AG04449 (cell line): ENCODE results near the gene ARHGAP21.
"Not testable (repeated sequence)": the region's sequence is repeated elsewhere in the genome, so short reads cannot be mapped to it uniquely, and the experiment has no call there.

Source experiments
- CTCF ChIA-PET: fragments of 350-600 bp; formaldehyde crosslinking; extraction: SDS; loops from one replicate; lab custom pipeline; 2021; ENCODE audit warnings: antibody characterized with exemption; lab: Yijun Ruan, JAX
- POLR2A ChIA-PET: fragments of 400-600, 350-600 bp; formaldehyde crosslinking; extraction: SDS; loops from one replicate; lab custom pipeline; 2020; ENCODE audit warnings: antibody characterized with exemption, inconsistent platforms; lab: Yijun Ruan, JAX
- DNase-seq: peaks from one replicate; pipeline ENCODE4 v3.0.0-alpha.2; 2010; ENCODE audit warnings: low read depth, low spot score
- H3K4me3 ChIP-seq: 2 replicates; pipeline ENCODE4 v1.5.1; 2011; ENCODE audit warnings: low read depth, mild to moderate bottlenecking, control low read depth, low read length
- CTCF ChIP-seq: IDR thresholded peaks from one replicate; pipeline ENCODE4 v1.5.1; 2011; ENCODE audit warnings: mild to moderate bottlenecking, moderate library complexity, low read length, control low read depth, inconsistent platforms; ENCODE audit not compliant: insufficient read depth; ENCODE audit errors: missing control alignments

Gene ARHGAP21

DNA sequence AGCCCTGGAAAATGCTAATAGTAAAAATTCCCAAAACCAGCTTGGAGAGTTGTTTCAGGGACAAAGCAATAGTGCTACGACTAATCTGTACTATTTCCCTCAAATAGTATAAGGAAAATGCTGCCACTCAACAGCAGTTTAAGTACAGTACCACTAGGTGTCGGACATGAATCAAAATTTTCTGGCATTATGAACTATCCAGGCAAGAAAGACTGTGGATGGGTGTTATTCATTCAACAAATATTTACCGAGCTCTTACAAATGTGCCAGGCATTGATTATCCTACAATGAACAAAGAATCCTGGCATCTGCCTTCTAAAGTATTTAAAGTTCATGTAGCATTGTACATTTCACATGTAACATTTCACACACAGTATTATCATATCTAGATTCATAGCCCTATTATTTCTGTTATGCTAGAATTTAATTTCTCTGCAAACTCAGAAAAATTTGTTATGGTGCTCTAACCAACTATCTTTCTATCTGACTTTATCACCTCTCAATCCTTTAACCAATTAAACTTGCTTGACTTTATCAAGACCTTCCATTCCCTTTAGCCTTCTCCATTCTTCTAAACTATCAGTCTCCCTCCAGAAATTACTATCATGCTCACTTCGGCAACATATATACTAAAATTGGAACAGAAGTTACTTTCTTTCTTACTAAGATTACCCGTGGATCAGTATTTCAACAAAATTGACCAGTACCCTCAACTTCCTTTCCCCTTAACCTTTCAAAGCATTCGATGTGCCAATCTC, 80.6 kb downstream of the ARHGAP21 start:
- peak; percentile 59 for DNase-seq
- CTCF ChIA-PET: interaction anchor here (0.9 to 5.4 kb wide), 19 partner anchors 9 to 583 kb away, joined by 3 to 28 read pairs (median 5); partner anchors contain the start of gene PRTFDC1
- POLR2A ChIA-PET: no interaction called here
- peak; percentile 68 for TF ChIP-seq CTCF
- H3K4me3 ChIP-seq: no peak overlapping the region

- POLR2A ChIA-PET: no interaction called here
- no peak for TF ChIP-seq CTCF
- CTCF ChIA-PET: no interaction called here
These were observed 84.6 kb downstream of the ARHGAP21 start for GRCh38 chr10:24639124-24639523.

GRCh38 chr10:24625778-24626177, 97.9 kb downstream of the ARHGAP21 start:
- ChIA-PET CTCF (no interaction called here), POLR2A (no interaction called here)
- no peak for DNase-seq
- no peak overlapping the region for H3K4me3 ChIP-seq
- TF ChIP-seq CTCF: no peak

More at GRCh38 chr10:24639124-24639523, 84.6 kb downstream of the ARHGAP21 start:
- DNase-seq: no peak
- H3K4me3 ChIP-seq: no peak overlapping the region

GRCh38 chr10:24623383-24623782, 100.3 kb downstream of the ARHGAP21 start:
- CTCF ChIA-PET: interaction anchor here (0.8 to 2.8 kb wide), 4 partner anchors 10 to 329 kb away, joined by 3 to 13 read pairs (median 5); no protein-coding TSS in a partner anchor
- no peak for DNase-seq
- TF ChIP-seq CTCF: no peak
- POLR2A ChIA-PET: no interaction called here
- no peak overlapping the region for H3K4me3 ChIP-seq

DNA sequence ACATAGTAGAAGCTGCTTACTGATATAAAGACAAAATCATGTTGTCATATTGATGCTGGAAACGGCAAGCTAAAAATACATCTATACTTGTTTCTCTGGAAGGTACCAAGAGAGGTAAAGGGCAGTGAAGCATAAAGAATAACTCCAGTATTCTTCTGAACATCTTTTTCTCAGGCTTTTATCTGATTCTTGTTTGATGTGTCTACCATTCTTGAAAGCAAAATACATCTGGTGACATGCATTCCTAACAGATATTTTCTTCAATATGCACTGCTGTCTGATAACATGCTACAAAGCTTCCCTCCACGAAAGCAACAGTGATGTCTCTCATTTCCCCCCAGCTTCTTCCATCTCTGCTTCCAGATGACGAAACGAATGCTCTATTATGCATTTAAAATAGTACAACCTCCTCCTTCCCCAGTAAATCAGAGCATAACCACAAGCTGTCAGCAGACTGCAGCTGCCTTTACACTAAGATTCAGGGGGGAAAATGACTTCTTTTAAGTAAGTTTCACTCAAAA, 100.8 kb downstream of the ARHGAP21 start:
- DNase-seq: no peak
- CTCF ChIA-PET: interaction anchor here (0.8 to 2.8 kb wide), 7 partner anchors 10 to 458 kb away, joined by 3 to 13 read pairs (median 4); no protein-coding TSS in a partner anchor
- POLR2A ChIA-PET: no interaction called here
- no peak for TF ChIP-seq CTCF
- no peak overlapping the region for H3K4me3 ChIP-seq

GRCh38 chr10:24621035-24621795, 102.5 kb downstream of the ARHGAP21 start:
- POLR2A ChIA-PET, DNase-seq, H3K4me3 ChIP-seq: not testable (repeated sequence)
- CTCF ChIA-PET: interaction anchor here (1.2 to 2.8 kb wide), 3 partner anchors 21 to 459 kb away, joined by 4 to 13 read pairs (median 12); no protein-coding TSS in a partner anchor

- CTCF ChIA-PET, POLR2A ChIA-PET, DNase-seq, H3K4me3 ChIP-seq: not testable (repeated sequence)
These were observed 103.7 kb downstream of the ARHGAP21 start for GRCh38 chr10:24619994-24620310.

- POLR2A ChIA-PET, H3K4me3 ChIP-seq, DNase-seq: not testable (repeated sequence)
- CTCF ChIA-PET: interaction anchor here (1.7 to 3.1 kb wide), 2 partner anchors 9 to 15 kb away, joined by 6 to 19 read pairs; no protein-coding TSS in a partner anchor
These were observed 104.2 kb downstream of the ARHGAP21 start for GRCh38 chr10:24619291-24619993.
